GM13976 (cell line): ENCODE data around the gene GPN3.

Source experiments
- DNase-seq: peaks from one replicate; pipeline ENCODE4 v3.0.0; 2012; ENCODE audit warnings: low spot score
- CTCF ChIP-seq: IDR thresholded peaks from 2 replicates; pipeline ENCODE4 v1.5.1; 2012; ENCODE audit warnings: borderline replicate concordance, mild to moderate bottlenecking; ENCODE audit not compliant: insufficient read depth; ENCODE audit errors: extremely low read depth, missing control alignments, control extremely low read depth
- in situ Hi-C: fragments of 300-500 bp; cut with MboI; formaldehyde crosslinking; loops from one replicate; pipeline ENCODE4 v1.12.0; 2022; ENCODE audit warnings: low sequenced_read_pairs, mixed read lengths, inconsistent platforms; ENCODE audit not compliant: unreplicated experiment

The GPN3 gene

GRCh38 chr12:110503432-110503831 is 35.4 kb upstream of the GPN3 start:
- in situ Hi-C loops, result no loop called here
- no peak for TF ChIP-seq CTCF
- no peak for DNase-seq

DNA sequence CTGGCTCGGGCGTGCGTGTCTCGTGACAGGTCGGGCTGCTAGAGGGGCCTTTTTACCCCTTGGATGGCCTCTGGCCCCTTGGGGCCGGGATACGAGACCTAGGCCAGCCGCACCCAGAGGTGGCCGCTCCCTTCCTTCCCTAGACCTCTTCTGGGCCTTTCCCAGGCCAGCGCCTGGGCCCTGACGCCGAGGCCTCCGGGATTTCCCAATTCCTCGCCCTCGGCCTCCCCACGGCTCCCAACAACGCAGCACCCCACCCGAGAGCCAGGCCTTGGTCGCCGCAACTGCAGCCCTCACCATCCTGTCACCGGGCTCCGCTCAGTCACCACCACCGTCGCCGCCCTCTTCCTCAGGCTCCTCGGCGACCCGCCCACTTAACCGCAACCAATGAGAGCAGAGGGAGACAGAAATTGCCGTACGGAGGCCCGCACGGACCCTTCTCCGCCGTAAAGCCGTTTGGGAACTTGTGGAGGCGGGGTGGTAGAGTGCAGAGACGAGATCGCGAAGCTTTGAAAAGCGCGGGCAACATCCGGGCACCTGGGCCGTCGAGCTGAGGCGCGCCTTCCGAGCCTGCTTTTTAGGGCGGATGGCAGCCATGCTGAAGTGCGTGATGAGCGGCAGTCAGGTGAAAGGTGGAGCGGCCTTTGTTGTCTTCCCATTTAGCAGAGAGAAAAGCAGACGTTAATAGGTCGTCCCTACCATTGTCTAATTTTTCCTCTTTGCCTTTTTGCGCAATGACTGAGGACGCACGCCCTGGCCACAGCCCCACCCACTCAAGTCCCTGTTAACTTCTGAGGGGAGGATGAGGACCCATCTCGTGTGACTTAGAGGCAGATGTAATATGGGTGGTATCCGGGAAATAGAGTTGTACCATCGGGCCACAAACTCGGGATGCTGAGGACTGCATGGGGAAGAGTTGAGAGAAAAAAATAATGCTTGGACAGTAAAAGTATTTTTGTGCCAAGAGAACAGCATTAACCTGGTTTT is 34.0 kb upstream of the GPN3 start, which contains the start of the genes RAD9B and VPS29:
Gene RAD9B (plus strand): TSS at position 580 of the 987 bp plus-strand sequence. CDS start 7 bp downstream, at position 587.
Gene VPS29 (minus strand): TSS at position 360 of the 987 bp plus-strand sequence. CDS start 60 bp downstream, at position 300.
- in situ Hi-C loops, result no loop called here

GRCh38 chr12:110501399-110501751 is 33.3 kb upstream of the GPN3 start:
- in situ Hi-C loops, result no loop called here
- peak; percentile 54 for DNase-seq
- TF ChIP-seq CTCF, result no peak

More for the DNA sequence above, 34.0 kb upstream of the GPN3 start, which contains the start of the genes RAD9B and VPS29:
- TF ChIP-seq CTCF, result no peak
- peak; percentile 95 for DNase-seq

DNA sequence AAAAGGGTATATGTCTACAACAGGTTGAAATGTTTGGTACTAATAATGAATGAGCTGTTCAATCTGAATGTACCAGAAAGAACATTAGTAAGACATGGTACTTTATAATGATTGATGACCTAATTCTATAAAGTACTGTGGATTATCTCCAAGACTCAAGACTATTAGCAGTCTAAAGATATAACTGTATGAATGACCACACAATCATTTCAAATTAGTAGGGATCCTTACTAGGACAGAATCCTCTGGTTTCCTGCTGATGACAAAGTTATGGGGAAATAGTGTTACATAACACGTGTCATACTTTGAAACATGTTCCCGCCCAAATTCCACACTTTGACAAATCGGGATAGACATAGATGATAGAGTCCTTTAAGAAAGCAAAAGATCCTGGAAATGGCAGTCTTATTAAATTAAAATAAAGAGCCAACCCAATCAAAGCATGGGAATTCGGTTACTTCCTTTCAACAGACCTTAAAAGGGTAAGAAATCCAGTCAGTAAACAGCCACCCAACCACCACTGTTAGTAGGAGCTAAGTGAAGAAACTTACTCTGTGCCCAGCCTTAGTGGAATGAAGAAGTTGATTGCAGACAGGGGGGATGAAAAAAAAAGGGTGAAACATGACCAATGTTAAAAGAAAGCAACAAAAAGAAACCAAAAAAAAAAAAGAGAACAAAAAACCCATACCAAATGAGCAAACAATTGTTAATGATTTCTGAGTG is 31.1 kb upstream of the GPN3 start:
- TF ChIP-seq CTCF, result no peak
- no peak for DNase-seq
- in situ Hi-C loops, result no loop called here

- in situ Hi-C loops, result no loop called here
- no peak for DNase-seq
- no peak for TF ChIP-seq CTCF
Measured at GRCh38 chr12:110475426-110475825, 7.4 kb upstream of the GPN3 start.

GRCh38 chr12:110467847-110468213 is 227 bp downstream of the GPN3 start:
- in situ Hi-C loops, result loop anchor here (10.0 kb wide), 1 partner anchor 227 kb away; no protein-coding TSS in a partner anchor
- no peak for DNase-seq
- no peak for TF ChIP-seq CTCF
